Pancreas (tissue), 10 donors: ENCODE data around the gene TUBA1B. TPM values are rescaled to one million over a fixed set of nuclear protein-coding genes. Genes with fewer than 3 reads are reported as not detected.

Source experiments
- ATAC-seq, 4 donors: fragments of 200-7000 bp; cut with Tn5 transposase; one replicate each; pipeline versions ENCODE4 v1.8.0 to v1.9.1; 2020; ENCODE audit warnings: mild to moderate bottlenecking in 4 of 4, moderate library complexity in 4 of 4
- DNase-seq, 6 donors: peaks; one replicate each; pipeline ENCODE4 v3.0.0-alpha.2; 2020
- FAIRE-seq: peaks from 2 replicates; lab custom pipeline; 2012; peaks lifted over from hg19 to GRCh38; lab: Jason Lieb, UNC
- H3K27ac ChIP-seq, 4 donors: fragments of 200-600 bp; sonication (generic); 1 replicate in 3 of 4; 2 replicates in 1 of 4; pipeline versions ENCODE4 v1.5.0 to v1.8.0; 2020
- H3K27me3 ChIP-seq, 4 donors: fragments of 200-600 bp; one replicate each; pipeline ENCODE4 v1.8.0; 2021
- H3K36me3 ChIP-seq, 3 donors: fragments of 200-600 bp; sonication (generic) in 1 of 3; one replicate each; pipeline versions ENCODE4 v1.5.0 to v1.8.0; 2020 to 2021
- H3K4me1 ChIP-seq, 3 donors: fragments of 200-600 bp; one replicate each; pipeline ENCODE4 v1.8.0; 2021
- H3K4me3 ChIP-seq, 4 donors: fragments of 200-600 bp; sonication (generic) in 2 of 4; one replicate each; pipeline versions ENCODE4 v1.5.0 to v1.8.0; 2020 to 2021
- H3K9me3 ChIP-seq, 4 donors: fragments of 200-600 bp; one replicate each; pipeline ENCODE4 v1.8.0; 2021
- CTCF ChIP-seq, 4 donors: fragments of 200-600 bp; sonication (generic) in 3 of 4; IDR thresholded peaks; one replicate each; pipeline versions ENCODE4 v1.5.0 to v1.8.0; 2021; ENCODE audit warnings: antibody characterized with exemption in 4 of 4
- WGBS, 2 donors: extraction: QIAGEN DNeasy Blood & Tissue Kit; methylation state at CpG; one replicate each; pipeline ENCODE4 v1.1.7; 2013; 5-methylcytosine and 5-hydroxymethylcytosine counted together
- intact Hi-C, 3 donors: fragments of 100-400 bp; cut with DNase I; formaldehyde crosslinking; loops; one replicate each; pipeline versions ENCODE4 v1.11.1 to v1.14.2; 2022
- polyA plus RNA-seq, 2 donors: library from polyadenylated mRNA; stranded (reverse); fragments of 200-250 nt; gene quantifications; one replicate each; pipeline ENCODE4 v1.2.3, GENCODE V29; 2013
- total RNA-seq, 6 donors: library from RNA; stranded (reverse); fragmentation: NEBNext Ultra II Directional in 4 of 6; extraction: Animal tissue kit (Norgen Biotek cat#: 25700) in 4 of 6; gene quantifications; one replicate each; pipeline versions ENCODE4 v1.2.1 to v1.2.4, GENCODE V29; 2021 to 2023
- donor health status: healthy with polysubstance abuse.
- donor health status: DM: no; HTN: no; CAD: no; lungs with moderate emphysema.
- donor health status: DM: no; HTN: no; CAD: no.
- donor health status: control.
- donor health status: control.
- donor health status: Bipolar disorder and iron deficiency.
- donor health status: DM: yes; HTN: yes; CAD: no.
- donor health status: DM: no; HTN: no; CAD: no.
- donor health status: DM: no; HTN: no; CAD: no.
- donor health status: DM: yes; HTN: yes; CAD: no.

The TUBA1B gene
- total and polyA plus RNA-seq, 8 donors, result 43.1 to 214 (median 109) TPM

DNA sequence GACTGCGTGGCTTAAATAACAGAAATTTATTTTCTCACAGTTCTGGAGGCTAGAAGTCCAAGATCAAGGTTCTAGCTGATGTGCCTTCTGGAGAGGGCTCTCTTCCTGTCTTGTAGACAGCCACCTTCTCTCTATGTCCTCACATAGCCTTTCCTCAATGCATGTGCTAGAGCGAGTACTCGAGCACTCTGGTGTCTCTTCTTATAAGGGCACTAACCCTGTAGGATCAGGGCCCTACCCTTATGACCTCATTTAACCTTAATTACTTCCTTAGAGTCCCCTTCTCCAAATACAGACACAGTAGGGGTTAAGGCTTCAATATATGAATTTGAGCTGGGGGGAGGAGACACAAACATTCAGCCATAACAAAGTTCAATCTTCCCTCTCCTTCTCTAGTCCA lies 46.8 kb downstream of the TUBA1B start:
- Histone ChIP-seq H3K4me1 (no peaks in the 10 kb centered on the region), H3K9me3 (no peaks in the 10 kb centered on the region), H3K27me3 (peaks cover 0 to 9% (median 1%) of the 10 kb centered on the region in 4 donors), H3K27ac (no peak overlapping the region), H3K36me3 (no peaks in the 10 kb centered on the region), H3K4me3 (no peak overlapping the region)
- ATAC-seq (no peak), DNase-seq (no peak), FAIRE-seq (no peak)
- intact Hi-C loops, result no loop called here
- no peak for TF ChIP-seq CTCF (IDR thresholded peaks at IDR 0.05)
- 96 to 97% methylated on average over 3 of the region's 3 CpGs for WGBS, 2 donors

GRCh38 chr12:49079793-49080192 lies 51.4 kb downstream of the TUBA1B start:
- no peak overlapping the region for H3K27ac ChIP-seq
- no peaks in the 10 kb centered on the region for H3K4me1 ChIP-seq
- intact Hi-C loops, result no loop called here
- 38 to 53% methylated on average over 1 of the region's 1 CpG for WGBS, 2 donors
- H3K27me3 ChIP-seq, result no peaks in the 10 kb centered on the region
- DNase-seq (no peak), ATAC-seq (no peak), FAIRE-seq (no peak)
- no peaks in the 10 kb centered on the region for H3K9me3 ChIP-seq
- H3K4me3 ChIP-seq, result no peak overlapping the region
- H3K36me3 ChIP-seq, result no peaks in the 10 kb centered on the region
- no peak for TF ChIP-seq CTCF (IDR thresholded peaks at IDR 0.05)

Other genes with a start within 250 kb of the TUBA1B start
- gene FKBP11, start 205.9 kb downstream of the TUBA1B start, total RNA-seq, result 100 to 1,000 TPM in 4 of 6 donors, 10 to 100 TPM in 2; 70.9 to 144 (median 127) TPM
- gene FKBP11, start 205.9 kb downstream of the TUBA1B start, polyA plus RNA-seq, result 100 to 1,000 TPM in 1 of 2 donors, 10 to 100 TPM in 1; 97.3 to 155 TPM
- 10 to 100 TPM; 45.1 to 96.0 (median 61.7) TPM for gene ARF3, start 173.9 kb downstream of the TUBA1B start, total RNA-seq
- gene ARF3, start 173.9 kb downstream of the TUBA1B start, polyA plus RNA-seq, result 10 to 100 TPM; 29.5 to 42.1 TPM
- gene WNT10B, start 159.7 kb downstream of the TUBA1B start, total RNA-seq, result under 1 TPM in 5 of 6 donors, not detected in 1; 0.08 to 0.31 (median 0.12) TPM
- gene WNT10B, start 159.7 kb downstream of the TUBA1B start, polyA plus RNA-seq, result under 1 TPM; 0.34 to 0.59 TPM
- gene WNT1, start 153.1 kb downstream of the TUBA1B start, total RNA-seq, result not detected
- not detected for gene WNT1, start 153.1 kb downstream of the TUBA1B start, polyA plus RNA-seq
- gene DDN, start 132.0 kb downstream of the TUBA1B start, total RNA-seq, result under 1 TPM in 3 of 6 donors, not detected in 3; 0.03 to 0.09 (median 0.06) TPM
- under 1 TPM; 0.04 to 0.12 TPM for gene DDN, start 132.0 kb downstream of the TUBA1B start, polyA plus RNA-seq
- gene PRKAG1, start 112.6 kb downstream of the TUBA1B start, total RNA-seq, result 10 to 100 TPM; 18.2 to 29.8 (median 24.1) TPM
- 10 to 100 TPM; 27.7 to 33.4 TPM for gene PRKAG1, start 112.6 kb downstream of the TUBA1B start, polyA plus RNA-seq
- 10 to 100 TPM; 35.8 to 53.0 (median 39.5) TPM for gene KMT2D, start 70.6 kb downstream of the TUBA1B start, total RNA-seq
- gene KMT2D, start 70.6 kb downstream of the TUBA1B start, polyA plus RNA-seq, result 10 to 100 TPM; 20.0 to 79.3 TPM
- gene RHEBL1, start 61.4 kb downstream of the TUBA1B start, total RNA-seq, result under 1 TPM in 3 of 6 donors, not detected in 3; 0.14 to 0.25 (median 0.18) TPM
- gene RHEBL1, start 61.4 kb downstream of the TUBA1B start, polyA plus RNA-seq, result under 1 TPM; 0.38 to 0.63 TPM
- gene DHH, start 36.6 kb downstream of the TUBA1B start, total RNA-seq, result under 1 TPM in 5 of 6 donors, not detected in 1; 0.03 to 0.53 (median 0.24) TPM
- gene DHH, start 36.6 kb downstream of the TUBA1B start, polyA plus RNA-seq, result under 1 TPM; 0.11 to 0.14 TPM
- gene LMBR1L, start 20.5 kb downstream of the TUBA1B start, total RNA-seq, result 10 to 100 TPM; 12.9 to 37.6 (median 20.4) TPM
- gene LMBR1L, start 20.5 kb downstream of the TUBA1B start, polyA plus RNA-seq, result 10 to 100 TPM; 46.6 to 76.5 TPM
- gene TUBA1A, start 57.7 kb upstream of the TUBA1B start, total RNA-seq, result 10 to 100 TPM in 5 of 6 donors, 1 to 10 TPM in 1; 9.1 to 93.8 (median 21.4) TPM
- 10 to 100 TPM; 31.1 to 86.8 TPM for gene TUBA1A, start 57.7 kb upstream of the TUBA1B start, polyA plus RNA-seq
- gene TUBA1C, start 133.7 kb upstream of the TUBA1B start, total RNA-seq, result 10 to 100 TPM; 20.8 to 47.0 (median 33.5) TPM
- 10 to 100 TPM; 30.3 to 47.0 TPM for gene TUBA1C, start 133.7 kb upstream of the TUBA1B start, polyA plus RNA-seq
- gene PRPH, start 163.8 kb upstream of the TUBA1B start, total RNA-seq, result 1 to 10 TPM in 3 of 6 donors, under 1 TPM in 3; 0.44 to 1.9 (median 0.96) TPM
- 10 to 100 TPM in 1 of 2 donors, 1 to 10 TPM in 1; 5.3 to 18.7 TPM for gene PRPH, start 163.8 kb upstream of the TUBA1B start, polyA plus RNA-seq
- gene TROAP, start 191.9 kb upstream of the TUBA1B start, total RNA-seq, result 1 to 10 TPM in 1 of 6 donors, under 1 TPM in 4, not detected in 1; 0.08 to 1.3 (median 0.41) TPM
- gene TROAP, start 191.9 kb upstream of the TUBA1B start, polyA plus RNA-seq, result under 1 TPM; 0.46 to 0.52 TPM
- not detected for gene C1QL4, start 205.8 kb upstream of the TUBA1B start, total RNA-seq
- gene C1QL4, start 205.8 kb upstream of the TUBA1B start, polyA plus RNA-seq, result not detected
- 10 to 100 TPM in 2 of 6 donors, 1 to 10 TPM in 4; 5.6 to 11.9 (median 8.3) TPM for gene DNAJC22, start 215.5 kb upstream of the TUBA1B start, total RNA-seq
- gene DNAJC22, start 215.5 kb upstream of the TUBA1B start, polyA plus RNA-seq, result 1 to 10 TPM; 4.0 to 7.6 TPM
- gene SPATS2, start 236.1 kb upstream of the TUBA1B start, total RNA-seq, result 10 to 100 TPM in 2 of 6 donors, 1 to 10 TPM in 4; 7.2 to 12.5 (median 8.6) TPM
- gene SPATS2, start 236.1 kb upstream of the TUBA1B start, polyA plus RNA-seq, result 10 to 100 TPM; 10.1 to 10.6 TPM